A673 (cell line): Measurements from ENCODE around the gene AKNA. TPM values are rescaled to one million over a fixed set of nuclear protein-coding genes. Genes with fewer than 3 reads are reported as not detected.

ENCODE experiments used
- BruUV-seq: library from RNA; stranded (reverse); fragments of 400-500 nt; replicated peaks from 2 replicates; lab custom pipeline; 2021; lab: Mats Ljungman, UMichigan
- CTCF ChIA-PET: fragments of 300-600 bp; sonication (Branson Sonifier 250); formaldehyde crosslinking; loops from one replicate; lab custom pipeline; 2022; ENCODE audit warnings: antibody characterized with exemption; lab: Charles Lee
- POLR2A ChIA-PET: fragments of 300-600 bp; sonication (Branson Sonifier 250); formaldehyde crosslinking; loops from one replicate; lab custom pipeline; 2022; ENCODE audit warnings: antibody characterized with exemption; ENCODE audit not compliant: low non-redundant PET; lab: Charles Lee
- DNase-seq: peaks from one replicate; pipeline ENCODE4 v3.0.0-alpha.2; 2015; ENCODE audit warnings: low spot score
- H3K27ac ChIP-seq: fragments of 200-600 bp; sonication (generic); 2 replicates; pipeline ENCODE4 v1.5.1; 2016; ENCODE audit warnings: mixed run types, low read depth, mild to moderate bottlenecking, mixed read lengths, antibody characterized with exemption, low read length; ENCODE audit not compliant: poor library complexity, severe bottlenecking
- H3K27me3 ChIP-seq: fragments of 200-600 bp; sonication (generic); replicated peaks from 2 replicates; pipeline ENCODE4 v1.6.1; 2017; ENCODE audit warnings: mixed run types, low read depth, mild to moderate bottlenecking, mixed read lengths, antibody characterized with exemption, low read length; ENCODE audit not compliant: insufficient read depth, poor library complexity
- H3K36me3 ChIP-seq: fragments of 200-600 bp; sonication (generic); 2 replicates; pipeline ENCODE4 v1.6.1; 2016; ENCODE audit warnings: mixed run types, mild to moderate bottlenecking, mixed read lengths, antibody characterized with exemption, low read length; ENCODE audit not compliant: insufficient read depth, poor library complexity, severe bottlenecking
- H3K4me1 ChIP-seq: fragments of 200-600 bp; sonication (generic); 2 replicates; pipeline ENCODE4 v1.6.1; 2017; ENCODE audit warnings: mixed run types, mild to moderate bottlenecking, mixed read lengths, antibody characterized with exemption, low read length; ENCODE audit not compliant: insufficient read depth, poor library complexity, severe bottlenecking
- H3K4me3 ChIP-seq: fragments of 200-600 bp; sonication (generic); 2 replicates; pipeline ENCODE4 v1.5.1; 2016; ENCODE audit warnings: low read depth, mixed run types, mild to moderate bottlenecking, mixed read lengths, low read length; ENCODE audit not compliant: poor library complexity, severe bottlenecking
- H3K9me3 ChIP-seq: fragments of 200-600 bp; sonication (generic); 2 replicates; pipeline ENCODE4 v1.6.1; 2016; ENCODE audit warnings: mixed run types, low read depth, mild to moderate bottlenecking, mixed read lengths, antibody characterized with exemption, low read length; ENCODE audit not compliant: poor library complexity, severe bottlenecking
- CTCF ChIP-seq: fragments of 300-800, 200-600 bp; sonication (generic); conservative IDR thresholded peaks from 2 replicates; pipeline ENCODE4 v1.5.1; 2017; ENCODE audit warnings: low read depth, mild to moderate bottlenecking, antibody characterized with exemption, low read length, moderate library complexity, mixed read lengths
- EZH2 ChIP-seq: fragments of 200-600 bp; sonication (generic); IDR thresholded peaks from 2 replicates; pipeline ENCODE4 v1.6.1; 2017; ENCODE audit warnings: borderline replicate concordance, low read depth, mild to moderate bottlenecking, mixed read lengths, antibody characterized with exemption, low read length; ENCODE audit not compliant: poor library complexity, severe bottlenecking
- intact Hi-C: fragments of 100-400 bp; cut with micrococcal nuclease; formaldehyde crosslinking; loops from one replicate; pipeline ENCODE4 v1.10.0; 2022; ENCODE audit not compliant: unreplicated experiment
- total RNA-seq: library from RNA; stranded (reverse); gene quantifications from 2 replicates; pipeline ENCODE4 v1.2.3, GENCODE V29; 2021

Gene AKNA
- total RNA-seq, 1 experiment from 2014 or later: 20.4 TPM

GRCh38 chr9:114315723-114316363 lies 71.9 kb downstream of the AKNA start:
- Histone ChIP-seq H3K27ac (no peak overlapping the region), H3K4me1 (peaks cover 4% of the 10 kb centered on the region), H3K9me3 (no peaks in the 10 kb centered on the region), H3K4me3 (no peak overlapping the region), H3K36me3 (no peaks in the 10 kb centered on the region), H3K27me3 (no peaks in the 10 kb centered on the region)
- no TSS peak for BruUV-seq
- TF ChIP-seq EZH2: no peak
- TF ChIP-seq CTCF: no peak
- POLR2A ChIA-PET: no interaction called here
- DNase-seq: no peak
- CTCF ChIA-PET: no interaction called here
- intact Hi-C loops: no loop called here

GRCh38 chr9:114314881-114315722 lies 72.7 kb downstream of the AKNA start:
- ChIA-PET POLR2A (no interaction called here), CTCF (interaction anchor here (1.1 kb wide), 1 partner anchor 24 kb away, joined by 3 read pairs; no protein-coding TSS in a partner anchor)
- intact Hi-C loops: no loop called here
- TF ChIP-seq EZH2: no peak
- TF ChIP-seq CTCF: no peak
- no TSS peak for BruUV-seq
- Histone ChIP-seq H3K4me1 (peaks cover 4% of the 10 kb centered on the region), H3K4me3 (no peak overlapping the region), H3K9me3 (no peaks in the 10 kb centered on the region), H3K27ac (no peak overlapping the region), H3K36me3 (no peaks in the 10 kb centered on the region), H3K27me3 (no peaks in the 10 kb centered on the region)
- DNase-seq: no peak

GRCh38 chr9:114314256-114314867 lies 73.4 kb downstream of the AKNA start:
- ChIA-PET POLR2A (no interaction called here), CTCF (interaction anchor here (1.1 kb wide), 1 partner anchor 23 kb away, joined by 3 read pairs; no protein-coding TSS in a partner anchor)
- no peak for TF ChIP-seq CTCF
- TF ChIP-seq EZH2: no peak
- Histone ChIP-seq H3K4me3 (no peak overlapping the region), H3K27ac (no peak overlapping the region), H3K36me3 (no peaks in the 10 kb centered on the region), H3K9me3 (no peaks in the 10 kb centered on the region), H3K4me1 (peaks cover 4% of the 10 kb centered on the region), H3K27me3 (no peaks in the 10 kb centered on the region)
- DNase-seq: no peak
- no TSS peak for BruUV-seq
- intact Hi-C loops: no loop called here
